ENCODE measurements around the gene FOXK2.

DNA sequence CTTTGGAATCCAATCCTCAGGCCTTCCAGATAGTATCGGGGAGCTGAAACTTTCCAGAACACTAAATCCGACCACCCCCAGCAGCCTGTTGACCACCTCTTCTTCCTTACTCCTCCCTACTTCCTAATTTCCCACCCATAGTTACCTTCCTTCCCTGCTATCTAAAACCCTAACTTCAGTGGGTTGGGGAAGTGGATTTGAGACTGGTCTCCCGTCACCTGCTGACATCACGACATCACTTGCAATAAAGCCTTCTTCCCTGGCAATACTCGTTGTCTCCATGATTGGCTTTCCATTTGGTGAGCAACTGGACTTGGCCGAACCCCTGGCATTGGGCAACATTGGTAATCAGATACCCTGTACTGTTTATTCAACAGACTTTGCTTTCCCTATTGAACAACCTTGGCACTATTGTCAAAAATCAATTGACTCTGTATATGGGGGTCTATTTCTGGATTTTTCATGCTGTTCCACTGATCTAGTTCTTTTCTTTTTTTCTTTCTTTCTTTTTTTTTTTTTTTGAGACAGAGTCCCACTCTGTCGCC is 11.8 kb upstream of the FOXK2 start:
- TF ChIP-seq, protein P1, sequence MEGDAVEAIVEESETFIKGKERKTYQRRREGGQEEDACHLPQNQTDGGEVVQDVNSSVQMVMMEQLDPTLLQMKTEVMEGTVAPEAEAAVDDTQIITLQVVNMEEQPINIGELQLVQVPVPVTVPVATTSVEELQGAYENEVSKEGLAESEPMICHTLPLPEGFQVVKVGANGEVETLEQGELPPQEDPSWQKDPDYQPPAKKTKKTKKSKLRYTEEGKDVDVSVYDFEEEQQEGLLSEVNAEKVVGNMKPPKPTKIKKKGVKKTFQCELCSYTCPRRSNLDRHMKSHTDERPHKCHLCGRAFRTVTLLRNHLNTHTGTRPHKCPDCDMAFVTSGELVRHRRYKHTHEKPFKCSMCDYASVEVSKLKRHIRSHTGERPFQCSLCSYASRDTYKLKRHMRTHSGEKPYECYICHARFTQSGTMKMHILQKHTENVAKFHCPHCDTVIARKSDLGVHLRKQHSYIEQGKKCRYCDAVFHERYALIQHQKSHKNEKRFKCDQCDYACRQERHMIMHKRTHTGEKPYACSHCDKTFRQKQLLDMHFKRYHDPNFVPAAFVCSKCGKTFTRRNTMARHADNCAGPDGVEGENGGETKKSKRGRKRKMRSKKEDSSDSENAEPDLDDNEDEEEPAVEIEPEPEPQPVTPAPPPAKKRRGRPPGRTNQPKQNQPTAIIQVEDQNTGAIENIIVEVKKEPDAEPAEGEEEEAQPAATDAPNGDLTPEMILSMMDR (IDR thresholded peaks at IDR 0.05), result no peak
- no peak for TF ChIP-seq POLR2A (IDR thresholded peaks at IDR 0.05)
